ENCODE measurements around the gene SUGCT. TPM values are rescaled to one million over a fixed set of nuclear protein-coding genes. Genes with fewer than 3 reads are reported as not detected.

The SUGCT gene
- total and polyA plus RNA-seq, 3 experiments from 2014 or later, result 1.1 to 1.4 (median 1.3) TPM

- Histone ChIP-seq H3K36me3 (ENCODE audit: insufficient read depth, low read length) (no peaks in the 10 kb centered on the region), H3K9me3 (ENCODE audit: low read length) (no peaks in the 10 kb centered on the region), H3K27ac (ENCODE audit: low read depth, low read length) (no peak overlapping the region), H3K27me3 (ENCODE audit: insufficient read depth, low read length, poor library complexity, severe bottlenecking) (no peaks in the 10 kb centered on the region), H3K4me3 (ENCODE audit: low read length) (no peak overlapping the region), H3K4me1 (ENCODE audit: insufficient read depth, low read length) (no peaks in the 10 kb centered on the region)
- POLR2A ChIA-PET, result no interaction called here
- Mint-ChIP-seq H3K9me3 (peaks cover 3 to 14% (median 10%) of the 10 kb centered on the region in 5 donors), H3K4me3 (no peak overlapping the region), H3K27ac (no peak overlapping the region), H3K27me3 (no peaks in the 10 kb centered on the region), H3K4me1 (no peaks in the 10 kb centered on the region), H3K36me3 (peaks cover 0 to 5% (median 0%) of the 10 kb centered on the region in 3 donors)
- CTCF ChIA-PET, result no interaction called here
- no peak for DNase-seq
These were observed 563.6 kb downstream of the SUGCT start for GRCh38 chr7:40698214-40698920.

- Mint-ChIP-seq H3K27me3 (no peaks in the 10 kb centered on the region), H3K27ac (no peak overlapping the region), H3K9me3 (peaks cover 3 to 14% (median 9%) of the 10 kb centered on the region in 5 donors), H3K4me1 (no peaks in the 10 kb centered on the region), H3K36me3 (peaks cover 0 to under 1% (median 0%) of the 10 kb centered on the region in 3 donors), H3K4me3 (no peak overlapping the region)
- no peaks in the 10 kb centered on the region for H3K4me1 ChIP-seq (ENCODE audit: insufficient read depth, low read length)
- POLR2A ChIA-PET, result no interaction called here
- no peak for DNase-seq
- no peaks in the 10 kb centered on the region for H3K9me3 ChIP-seq (ENCODE audit: low read length)
- CTCF ChIA-PET, result no interaction called here
- no peaks in the 10 kb centered on the region for H3K27me3 ChIP-seq (ENCODE audit: insufficient read depth, low read length, poor library complexity, severe bottlenecking)
- H3K4me3 ChIP-seq (ENCODE audit: low read length), result no peak overlapping the region
- H3K36me3 ChIP-seq (ENCODE audit: insufficient read depth, low read length), result no peaks in the 10 kb centered on the region
- H3K27ac ChIP-seq (ENCODE audit: low read depth, low read length), result no peak overlapping the region
These were observed 564.1 kb downstream of the SUGCT start for GRCh38 chr7:40698921-40699260.

- DNase-seq, result peak in 1 of 5 donors; percentile 3
- Mint-ChIP-seq H3K9me3 (peaks cover 3 to 14% (median 9%) of the 10 kb centered on the region in 5 donors), H3K4me3 (no peak overlapping the region), H3K27ac (no peak overlapping the region), H3K4me1 (no peaks in the 10 kb centered on the region), H3K27me3 (no peaks in the 10 kb centered on the region), H3K36me3 (no peaks in the 10 kb centered on the region)
- H3K36me3 ChIP-seq (ENCODE audit: insufficient read depth, low read length), result no peaks in the 10 kb centered on the region
- no peaks in the 10 kb centered on the region for H3K4me1 ChIP-seq (ENCODE audit: insufficient read depth, low read length)
- H3K9me3 ChIP-seq (ENCODE audit: low read length), result no peaks in the 10 kb centered on the region
- POLR2A ChIA-PET, result no interaction called here
- H3K27ac ChIP-seq (ENCODE audit: low read depth, low read length), result no peak overlapping the region
- no peaks in the 10 kb centered on the region for H3K27me3 ChIP-seq (ENCODE audit: insufficient read depth, low read length, poor library complexity, severe bottlenecking)
- CTCF ChIA-PET, result no interaction called here
- no peak overlapping the region for H3K4me3 ChIP-seq (ENCODE audit: low read length)
These were observed 566.0 kb downstream of the SUGCT start for GRCh38 chr7:40700653-40701421.

- Mint-ChIP-seq H3K27me3 (no peaks in the 10 kb centered on the region), H3K4me3 (no peak overlapping the region), H3K9me3 (peaks cover 0 to 13% (median 9%) of the 10 kb centered on the region in 5 donors), H3K4me1 (no peaks in the 10 kb centered on the region), H3K36me3 (no peaks in the 10 kb centered on the region), H3K27ac (no peak overlapping the region)
- Histone ChIP-seq H3K27ac (ENCODE audit: low read depth, low read length) (no peak overlapping the region), H3K9me3 (ENCODE audit: low read length) (no peaks in the 10 kb centered on the region), H3K4me1 (ENCODE audit: insufficient read depth, low read length) (no peaks in the 10 kb centered on the region), H3K4me3 (ENCODE audit: low read length) (no peak overlapping the region), H3K27me3 (ENCODE audit: insufficient read depth, low read length, poor library complexity, severe bottlenecking) (no peaks in the 10 kb centered on the region), H3K36me3 (ENCODE audit: insufficient read depth, low read length) (no peaks in the 10 kb centered on the region)
- POLR2A ChIA-PET, result no interaction called here
- DNase-seq, result no peak
- CTCF ChIA-PET, result no interaction called here
These were observed 567.2 kb downstream of the SUGCT start for GRCh38 chr7:40701836-40702551.

GRCh38 chr7:40704172-40704571 lies 569.4 kb downstream of the SUGCT start:
- no peaks in the 10 kb centered on the region for H3K4me1 Mint-ChIP-seq
- ChIA-PET CTCF (no interaction called here), POLR2A (no interaction called here)
- no peak for DNase-seq
- H3K36me3 Mint-ChIP-seq, result no peaks in the 10 kb centered on the region
- no peaks in the 10 kb centered on the region for H3K27me3 Mint-ChIP-seq
- Histone ChIP-seq H3K9me3 (ENCODE audit: low read length) (no peaks in the 10 kb centered on the region), H3K27me3 (ENCODE audit: insufficient read depth, low read length, poor library complexity, severe bottlenecking) (no peaks in the 10 kb centered on the region), H3K4me1 (ENCODE audit: insufficient read depth, low read length) (no peaks in the 10 kb centered on the region), H3K27ac (ENCODE audit: low read depth, low read length) (no peak overlapping the region), H3K4me3 (ENCODE audit: low read length) (no peak overlapping the region), H3K36me3 (ENCODE audit: insufficient read depth, low read length) (no peaks in the 10 kb centered on the region)
- H3K27ac Mint-ChIP-seq, result no peak overlapping the region
- no peak overlapping the region for H3K4me3 Mint-ChIP-seq
- H3K9me3 Mint-ChIP-seq, result peaks cover 0 to 11% (median 5%) of the 10 kb centered on the region in 5 donors

GRCh38 chr7:40706829-40707228 lies 572.0 kb downstream of the SUGCT start:
- no peaks in the 10 kb centered on the region for H3K27me3 Mint-ChIP-seq
- Histone ChIP-seq H3K27me3 (ENCODE audit: insufficient read depth, low read length, poor library complexity, severe bottlenecking) (no peaks in the 10 kb centered on the region), H3K36me3 (ENCODE audit: insufficient read depth, low read length) (no peaks in the 10 kb centered on the region), H3K9me3 (ENCODE audit: low read length) (no peaks in the 10 kb centered on the region), H3K4me1 (ENCODE audit: insufficient read depth, low read length) (no peaks in the 10 kb centered on the region), H3K4me3 (ENCODE audit: low read length) (no peak overlapping the region), H3K27ac (ENCODE audit: low read depth, low read length) (no peak overlapping the region)
- peaks cover 0 to 14% (median 2%) of the 10 kb centered on the region in 5 donors for H3K9me3 Mint-ChIP-seq
- DNase-seq, result no peak
- no peak overlapping the region for H3K27ac Mint-ChIP-seq
- H3K36me3 Mint-ChIP-seq, result no peaks in the 10 kb centered on the region
- ChIA-PET POLR2A (no interaction called here), CTCF (no interaction called here)
- H3K4me1 Mint-ChIP-seq, result no peaks in the 10 kb centered on the region
- H3K4me3 Mint-ChIP-seq, result no peak overlapping the region

GRCh38 chr7:40709062-40709964 lies 574.5 kb downstream of the SUGCT start:
- ChIA-PET CTCF (no interaction called here), POLR2A (no interaction called here)
- Mint-ChIP-seq H3K9me3 (peaks cover 0 to 16% (median 7%) of the 10 kb centered on the region in 5 donors), H3K36me3 (no peaks in the 10 kb centered on the region), H3K4me1 (no peaks in the 10 kb centered on the region), H3K27me3 (no peaks in the 10 kb centered on the region), H3K4me3 (no peak overlapping the region), H3K27ac (no peak overlapping the region)
- no peaks in the 10 kb centered on the region for H3K9me3 ChIP-seq (ENCODE audit: low read length)
- no peaks in the 10 kb centered on the region for H3K4me1 ChIP-seq (ENCODE audit: insufficient read depth, low read length)
- DNase-seq, result no peak
- H3K36me3 ChIP-seq (ENCODE audit: insufficient read depth, low read length), result no peaks in the 10 kb centered on the region
- no peak overlapping the region for H3K4me3 ChIP-seq (ENCODE audit: low read length)
- H3K27ac ChIP-seq (ENCODE audit: low read depth, low read length), result no peak overlapping the region
- no peaks in the 10 kb centered on the region for H3K27me3 ChIP-seq (ENCODE audit: insufficient read depth, low read length, poor library complexity, severe bottlenecking)
